Measurements from ENCODE around the gene ANKRD9.

GRCh38 chr14:102499401-102500157, 10.0 kb downstream of the ANKRD9 start:
- TF ChIP-seq ZEB2 (IDR thresholded peaks at IDR 0.05) (no peak), FOSL1 (tag; conservative IDR thresholded peaks at IDR 0.05) (no peak), CTCF (IDR thresholded peaks at IDR 0.05 in 2 of 3, conservative IDR thresholded peaks at IDR 0.05 in 1 of 3; ENCODE audit: insufficient read depth in 2 of 3, low read depth in 1 of 3, low read length in 3 of 3) (no peak), PPARD (CRISPR knock-in tag; IDR thresholded peaks at IDR 0.05) (no peak), NR2C2 (CRISPR knock-in tag; IDR thresholded peaks at IDR 0.05) (no peak), NR2C2 (tag; IDR thresholded peaks at IDR 0.05) (no peak), BRF1 (IDR thresholded peaks at IDR 0.05; ENCODE audit: borderline replicate concordance, extremely low read depth, insufficient read length) (no peak), ZNF512 (tag; IDR thresholded peaks at IDR 0.05) (no peak)
